ENCODE data around the gene SLCO2A1. TPM values are rescaled to one million over a fixed set of nuclear protein-coding genes. Genes with fewer than 3 reads are reported as not detected.
A peak's percentile ranks its signal among the peaks of the same experiment; 100 is the strongest.

The SLCO2A1 gene
- total and polyA plus RNA-seq, 2 donors (not counting 1 experiment from before 2014, with no cell fraction given), result not detected

DNA sequence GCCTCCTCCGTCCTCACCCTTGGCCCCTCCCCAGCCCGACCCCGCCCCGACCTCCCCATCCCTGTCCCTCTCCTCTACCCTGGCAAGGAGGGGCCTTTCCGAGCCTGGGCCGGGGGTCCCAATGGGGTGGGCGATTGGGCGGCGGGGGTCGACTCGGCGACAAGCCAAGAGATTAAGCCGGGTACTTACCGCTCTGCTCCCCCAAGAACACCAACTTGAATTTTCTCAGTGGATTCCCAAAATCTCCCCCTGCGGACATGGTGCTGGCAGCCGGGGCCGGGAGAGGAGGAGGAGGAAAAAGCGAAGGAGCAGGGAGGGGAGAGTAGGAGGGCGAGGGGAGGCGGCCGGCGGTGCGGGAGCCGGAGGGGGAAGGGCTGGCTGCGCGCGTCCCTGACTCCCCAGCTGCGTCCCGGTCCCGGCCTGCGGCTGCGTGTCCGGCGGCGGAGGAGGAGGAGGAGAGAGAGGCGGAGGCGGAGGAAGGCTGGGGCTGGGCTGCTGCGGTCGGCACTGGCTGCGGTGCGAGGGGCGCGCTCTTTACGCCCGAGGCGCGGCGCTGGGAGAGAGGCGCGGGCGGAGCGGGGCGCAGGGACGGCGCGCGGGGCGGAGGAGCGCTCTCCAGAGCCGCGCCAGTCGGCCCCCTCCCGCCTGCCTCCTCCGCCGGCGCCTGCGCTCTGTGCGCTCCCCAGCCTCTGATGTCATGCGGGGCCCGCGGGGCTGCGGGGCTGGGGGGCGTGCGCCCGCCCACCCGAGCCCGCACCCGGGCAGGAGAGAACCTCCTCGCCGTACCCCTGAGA is 134.3 kb downstream of the SLCO2A1 start, which contains the start of gene RAB6B:
TSS of gene RAB6B (minus strand) at position 675 of the 794 bp plus-strand sequence. CDS start at position 259, 416 bp downstream.
- no peaks in the 10 kb centered on the region for H3K36me3 ChIP-seq (replicated peaks in 1 of 2; ENCODE audit: control extremely low read depth in 1 of 2, control insufficient read depth in 1 of 2, extremely low read depth in 1 of 2, insufficient read depth in 2 of 2, low read length in 1 of 2)
- Mint-ChIP-seq H3K27ac (no peak within 1 kb of the TSS), H3K4me1 (peaks cover 16% of the 10 kb centered on the region), H3K27me3 (peaks cover 62% of the 10 kb centered on the region), H3K4me3 (peak within 1 kb of the TSS; percentile 61), H3K9me3 (ENCODE audit: insufficient read depth) (no peaks in the 10 kb centered on the region)
- H2AFZ ChIP-seq (ENCODE audit: insufficient read depth, low read depth, low read length, poor library complexity, severe bottlenecking), result no peak within 1 kb of the TSS
- H3K27ac ChIP-seq (ENCODE audit: low read length in 2 of 2), result no peak within 1 kb of the TSS
- H3K27me3 ChIP-seq (replicated peaks in 1 of 4; ENCODE audit: control extremely low read depth in 1 of 4, control insufficient read depth in 3 of 4, insufficient read depth in 4 of 4, low read length in 3 of 4), result peaks cover 0 to 31% (median 8%) of the 10 kb centered on the region in 4 experiments
- H3K4me2 ChIP-seq (replicated peaks; ENCODE audit: low read depth, low read length, poor library complexity, severe bottlenecking), result peak within 1 kb of the TSS; percentile 55
- no peaks in the 10 kb centered on the region for H3K79me2 ChIP-seq (ENCODE audit: control insufficient read depth, insufficient read depth, low read length)
- CTCF ChIA-PET, result no interaction called here
- no peak for TF ChIP-seq EZH2 (IDR thresholded peaks at IDR 0.05; ENCODE audit: borderline replicate concordance, insufficient read depth, low read depth, low read length, poor library complexity, severe bottlenecking)
- TF ChIP-seq, protein P1, sequence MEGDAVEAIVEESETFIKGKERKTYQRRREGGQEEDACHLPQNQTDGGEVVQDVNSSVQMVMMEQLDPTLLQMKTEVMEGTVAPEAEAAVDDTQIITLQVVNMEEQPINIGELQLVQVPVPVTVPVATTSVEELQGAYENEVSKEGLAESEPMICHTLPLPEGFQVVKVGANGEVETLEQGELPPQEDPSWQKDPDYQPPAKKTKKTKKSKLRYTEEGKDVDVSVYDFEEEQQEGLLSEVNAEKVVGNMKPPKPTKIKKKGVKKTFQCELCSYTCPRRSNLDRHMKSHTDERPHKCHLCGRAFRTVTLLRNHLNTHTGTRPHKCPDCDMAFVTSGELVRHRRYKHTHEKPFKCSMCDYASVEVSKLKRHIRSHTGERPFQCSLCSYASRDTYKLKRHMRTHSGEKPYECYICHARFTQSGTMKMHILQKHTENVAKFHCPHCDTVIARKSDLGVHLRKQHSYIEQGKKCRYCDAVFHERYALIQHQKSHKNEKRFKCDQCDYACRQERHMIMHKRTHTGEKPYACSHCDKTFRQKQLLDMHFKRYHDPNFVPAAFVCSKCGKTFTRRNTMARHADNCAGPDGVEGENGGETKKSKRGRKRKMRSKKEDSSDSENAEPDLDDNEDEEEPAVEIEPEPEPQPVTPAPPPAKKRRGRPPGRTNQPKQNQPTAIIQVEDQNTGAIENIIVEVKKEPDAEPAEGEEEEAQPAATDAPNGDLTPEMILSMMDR (IDR thresholded peaks at IDR 0.05), result no peak
- intact Hi-C loops (cut with micrococcal nuclease), result no loop called here
- no peaks in the 10 kb centered on the region for H3K9me3 ChIP-seq (ENCODE audit: control extremely low read depth in 1 of 3, control insufficient read depth in 2 of 3, insufficient read depth in 1 of 3, low read length in 2 of 3)
- no peaks in the 10 kb centered on the region for H4K20me1 ChIP-seq (ENCODE audit: control insufficient read depth, insufficient read depth, low read length, poor library complexity, severe bottlenecking)
- no peak for ATAC-seq (ENCODE audit: low read depth)
- peaks cover 3% of the 10 kb centered on the region in 2 donors for H3K4me1 ChIP-seq (ENCODE audit: control insufficient read depth in 2 of 2, insufficient read depth in 2 of 2, low read length in 2 of 2)
- H3K9ac ChIP-seq (ENCODE audit: low read length), result no peak within 1 kb of the TSS
- POLR2A ChIA-PET, result no interaction called here
- WGBS (ENCODE audit: insufficient coverage), result 1% methylated on average over 65 of the region's 80 CpGs
- DNase-seq, result no peak
- H3K4me3 ChIP-seq (ENCODE audit: control extremely low read depth in 1 of 5, extremely low read depth in 1 of 5, insufficient read depth in 1 of 5, low read depth in 2 of 5, low read length in 4 of 5), result no peak within 1 kb of the TSS
